HG03025 (cell line): ENCODE measurements around the gene GLRA1.

Source experiments
- ATAC-seq: cut with Tn5 transposase; IDR thresholded peaks from one replicate; pipeline ENCODE4 v1.9.1; 2021; ENCODE audit warnings: mild to moderate bottlenecking, moderate library complexity; ENCODE audit not compliant: unreplicated experiment, low FRiP score

GLRA1 gene

DNA sequence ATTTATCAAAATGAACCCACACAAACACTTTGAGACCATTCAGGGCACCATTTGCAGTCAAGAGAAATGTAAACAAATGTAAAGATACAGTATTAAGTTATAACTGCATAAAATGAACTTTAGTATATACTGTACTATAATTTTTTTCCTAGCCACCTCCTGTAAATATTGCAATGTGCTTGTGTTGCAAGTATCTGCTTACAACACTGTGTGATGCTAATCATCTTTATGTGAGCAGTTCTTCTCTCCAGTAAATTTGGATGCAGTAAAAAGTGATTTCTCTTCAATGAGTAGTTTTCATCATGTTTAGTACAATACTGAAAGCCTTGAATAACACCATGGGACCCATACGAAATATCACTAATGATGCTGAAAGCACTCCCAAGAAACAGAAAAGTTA lies 143.4 kb downstream of the GLRA1 start:
- no peak for ATAC-seq

DNA sequence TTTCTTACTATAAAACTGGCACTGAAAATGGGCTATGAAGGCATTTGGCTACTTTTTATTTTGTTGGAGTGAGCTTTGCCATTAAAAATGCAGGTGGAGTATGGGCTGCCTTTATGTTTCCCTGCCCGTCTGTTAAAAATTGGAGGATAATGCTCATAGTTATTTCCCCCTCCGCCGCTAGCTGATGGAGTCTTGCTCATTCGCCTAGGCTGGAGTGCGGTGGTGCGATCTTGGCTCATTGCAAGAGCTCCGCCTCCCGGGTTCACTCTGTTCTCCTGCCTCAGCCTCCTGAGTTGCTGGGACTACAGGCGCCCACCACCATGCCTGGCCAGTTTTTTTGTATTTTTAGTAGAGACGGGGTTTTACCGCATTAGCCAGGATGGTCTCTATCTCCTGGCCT lies 144.3 kb downstream of the GLRA1 start:
- no peak for ATAC-seq

GRCh38 chr5:151779531-151780125 lies 145.0 kb downstream of the GLRA1 start:
- no peak for ATAC-seq

GRCh38 chr5:151775025-151775606 lies 149.5 kb downstream of the GLRA1 start:
- no peak for ATAC-seq

- no peak for ATAC-seq
Measured at GRCh38 chr5:151773951-151774350, 150.7 kb downstream of the GLRA1 start.

GRCh38 chr5:151772846-151773561 lies 151.6 kb downstream of the GLRA1 start:
- ATAC-seq = no peak
